GM12875 (cell line): Measurements from ENCODE around the gene CCDC88B.

Source experiments
- H3K4me3 ChIP-seq: one replicate; pipeline ENCODE4 v1.5.1; 2011; ENCODE audit warnings: low read depth, low read length, control low read depth
- CTCF ChIP-seq: IDR thresholded peaks from 2 replicates; pipeline ENCODE4 v1.5.1; 2011; ENCODE audit warnings: low read depth, mild to moderate bottlenecking, control low read depth, inconsistent platforms, low read length, moderate library complexity, borderline replicate concordance; ENCODE audit not compliant: insufficient read depth

Gene CCDC88B

GRCh38 chr11:64316672-64317324, 23.2 kb upstream of the CCDC88B start:
- H3K4me3 ChIP-seq, result peak overlapping the region; percentile 85
- 0 out of 2 replicates have a peak, but pooled peaks have one; percentile 21 for TF ChIP-seq CTCF

GRCh38 chr11:64317325-64317960, 22.6 kb upstream of the CCDC88B start, which contains the start of gene TRMT112:
TRMT112 (minus strand) TSS chr11:64317559; CDS start chr11:64317526, 33 bp downstream.
- H3K4me3 ChIP-seq, result peak within 1 kb of the TSS; percentile 85
- no peak for TF ChIP-seq CTCF

- H3K4me3 ChIP-seq, result peak within 1 kb of the TSS; percentile 85
- peak; percentile 31; the same call in 1 of the 2 replicates for TF ChIP-seq CTCF
These were observed 21.8 kb upstream of the CCDC88B start, which contains the start of gene PRDX5 for GRCh38 chr11:64317961-64318765. PRDX5 (plus strand) TSS chr11:64318121; CDS start chr11:64318216, 95 bp downstream.

- peak overlapping the region; percentile 85 for H3K4me3 ChIP-seq
- TF ChIP-seq CTCF, result no peak
These were observed 20.9 kb upstream of the CCDC88B start for GRCh38 chr11:64318766-64319761.

GRCh38 chr11:64320556-64320955, 19.4 kb upstream of the CCDC88B start:
- no peak for TF ChIP-seq CTCF
- H3K4me3 ChIP-seq, result no peak overlapping the region

GRCh38 chr11:64321026-64321425, 19.0 kb upstream of the CCDC88B start:
- no peak for TF ChIP-seq CTCF
- H3K4me3 ChIP-seq, result no peak overlapping the region
